Stimulated activated CD4-positive, alpha-beta T cell treated with anti-CD3 and anti-CD28 coated beads, TNF-alpha, amount 100 ng/mL, for 1 hour (primary cell): Measurements from ENCODE around the gene DIAPH3.
"Not testable (repeated sequence)": the region's sequence is repeated elsewhere in the genome, so short reads cannot be mapped to it uniquely, and the experiment has no call there.

ENCODE experiments used
- DNase-seq, 3 donors: peaks; one replicate each; pipeline ENCODE4 v3.0.0-alpha.2; 2020; ENCODE audit warnings: low read depth in 3 of 3, low spot score in 1 of 3

The DIAPH3 gene, protein sequence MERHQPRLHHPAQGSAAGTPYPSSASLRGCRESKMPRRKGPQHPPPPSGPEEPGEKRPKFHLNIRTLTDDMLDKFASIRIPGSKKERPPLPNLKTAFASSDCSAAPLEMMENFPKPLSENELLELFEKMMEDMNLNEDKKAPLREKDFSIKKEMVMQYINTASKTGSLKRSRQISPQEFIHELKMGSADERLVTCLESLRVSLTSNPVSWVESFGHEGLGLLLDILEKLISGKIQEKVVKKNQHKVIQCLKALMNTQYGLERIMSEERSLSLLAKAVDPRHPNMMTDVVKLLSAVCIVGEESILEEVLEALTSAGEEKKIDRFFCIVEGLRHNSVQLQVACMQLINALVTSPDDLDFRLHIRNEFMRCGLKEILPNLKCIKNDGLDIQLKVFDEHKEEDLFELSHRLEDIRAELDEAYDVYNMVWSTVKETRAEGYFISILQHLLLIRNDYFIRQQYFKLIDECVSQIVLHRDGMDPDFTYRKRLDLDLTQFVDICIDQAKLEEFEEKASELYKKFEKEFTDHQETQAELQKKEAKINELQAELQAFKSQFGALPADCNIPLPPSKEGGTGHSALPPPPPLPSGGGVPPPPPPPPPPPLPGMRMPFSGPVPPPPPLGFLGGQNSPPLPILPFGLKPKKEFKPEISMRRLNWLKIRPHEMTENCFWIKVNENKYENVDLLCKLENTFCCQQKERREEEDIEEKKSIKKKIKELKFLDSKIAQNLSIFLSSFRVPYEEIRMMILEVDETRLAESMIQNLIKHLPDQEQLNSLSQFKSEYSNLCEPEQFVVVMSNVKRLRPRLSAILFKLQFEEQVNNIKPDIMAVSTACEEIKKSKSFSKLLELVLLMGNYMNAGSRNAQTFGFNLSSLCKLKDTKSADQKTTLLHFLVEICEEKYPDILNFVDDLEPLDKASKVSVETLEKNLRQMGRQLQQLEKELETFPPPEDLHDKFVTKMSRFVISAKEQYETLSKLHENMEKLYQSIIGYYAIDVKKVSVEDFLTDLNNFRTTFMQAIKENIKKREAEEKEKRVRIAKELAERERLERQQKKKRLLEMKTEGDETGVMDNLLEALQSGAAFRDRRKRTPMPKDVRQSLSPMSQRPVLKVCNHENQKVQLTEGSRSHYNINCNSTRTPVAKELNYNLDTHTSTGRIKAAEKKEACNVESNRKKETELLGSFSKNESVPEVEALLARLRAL

DNA sequence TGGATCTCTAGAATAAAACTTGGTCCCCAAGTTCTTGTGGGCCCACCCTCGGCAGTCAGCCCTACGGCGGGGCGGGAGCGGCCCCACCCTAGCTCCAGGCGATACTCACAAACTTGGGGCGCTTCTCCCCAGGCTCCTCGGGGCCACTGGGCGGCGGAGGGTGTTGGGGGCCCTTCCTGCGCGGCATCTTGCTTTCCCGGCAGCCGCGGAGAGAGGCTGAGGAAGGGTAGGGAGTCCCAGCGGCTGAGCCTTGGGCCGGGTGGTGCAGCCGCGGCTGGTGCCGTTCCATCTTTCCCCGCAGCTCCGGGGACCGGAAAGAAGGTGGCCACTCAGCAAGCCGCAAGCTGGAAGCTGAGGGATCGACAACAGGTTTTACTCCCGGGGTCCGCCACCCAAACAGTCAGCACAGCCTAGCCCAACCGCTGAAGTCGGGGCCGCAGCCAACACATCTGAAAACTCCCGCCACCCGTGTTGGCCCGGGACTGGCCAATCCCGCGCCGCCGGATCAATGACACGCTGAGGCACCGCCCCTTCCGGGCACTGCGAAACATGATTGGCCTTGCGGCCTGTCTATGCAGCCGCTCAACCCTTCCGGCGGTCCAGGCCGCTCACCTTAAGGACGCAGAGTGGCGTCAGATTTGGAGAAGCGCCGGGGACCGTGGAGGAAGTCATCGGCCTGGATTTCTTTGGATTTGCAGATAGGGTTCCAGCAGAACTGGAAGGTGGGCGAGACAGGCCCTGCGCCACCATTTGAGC is at the start of gene DIAPH3:
Gene DIAPH3 (minus strand): TSS at position 451 of the 756 bp plus-strand sequence. CDS start 162 bp downstream, at position 289.
- DNase-seq, result peak; percentile 73 to 91 (median 84)

DNA sequence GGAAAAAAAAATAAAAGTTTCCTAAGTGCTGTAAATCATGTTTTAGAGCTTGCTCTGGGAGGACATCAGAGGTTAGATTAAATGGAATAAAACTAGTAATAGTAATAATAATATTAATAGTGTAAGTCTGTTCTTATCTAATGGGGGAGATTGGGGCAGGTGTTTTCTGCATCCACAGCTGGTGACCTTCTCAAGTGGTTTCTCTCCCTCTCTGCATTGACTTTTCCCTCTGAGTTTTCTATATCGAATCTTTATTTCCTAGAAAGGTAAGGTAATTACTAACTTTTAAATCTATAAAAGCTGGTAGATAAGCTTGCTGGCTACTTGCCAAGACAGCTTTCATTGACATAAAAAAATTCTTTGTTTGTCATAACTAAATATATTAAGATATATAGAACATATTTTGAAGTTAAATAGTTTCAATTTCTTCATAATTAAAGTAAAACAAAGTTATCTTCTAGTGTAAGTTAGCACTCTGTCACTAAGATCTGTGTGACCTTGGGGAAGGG is 49.6 kb upstream of the DIAPH3 start:
- no peak for DNase-seq

DNA sequence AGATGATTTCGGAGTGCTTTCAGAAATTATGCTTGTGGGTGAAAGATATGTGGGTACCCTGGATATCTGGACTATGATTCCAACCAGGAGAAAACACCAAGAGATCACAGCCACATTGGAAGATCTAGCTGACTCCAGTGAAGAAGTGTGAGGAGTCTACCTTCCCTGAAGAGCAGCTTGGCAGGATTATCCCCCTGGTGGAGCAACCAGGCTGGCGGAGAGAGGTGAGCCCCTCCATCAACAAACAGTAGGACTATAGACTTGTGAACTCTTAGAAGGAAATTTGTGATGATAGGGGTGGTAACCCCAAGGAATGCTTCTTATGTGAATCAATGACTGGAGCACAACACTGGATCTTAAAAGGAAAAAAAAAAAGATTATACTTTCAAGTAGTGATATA is 47.8 kb upstream of the DIAPH3 start:
- DNase-seq, result no peak

DNA sequence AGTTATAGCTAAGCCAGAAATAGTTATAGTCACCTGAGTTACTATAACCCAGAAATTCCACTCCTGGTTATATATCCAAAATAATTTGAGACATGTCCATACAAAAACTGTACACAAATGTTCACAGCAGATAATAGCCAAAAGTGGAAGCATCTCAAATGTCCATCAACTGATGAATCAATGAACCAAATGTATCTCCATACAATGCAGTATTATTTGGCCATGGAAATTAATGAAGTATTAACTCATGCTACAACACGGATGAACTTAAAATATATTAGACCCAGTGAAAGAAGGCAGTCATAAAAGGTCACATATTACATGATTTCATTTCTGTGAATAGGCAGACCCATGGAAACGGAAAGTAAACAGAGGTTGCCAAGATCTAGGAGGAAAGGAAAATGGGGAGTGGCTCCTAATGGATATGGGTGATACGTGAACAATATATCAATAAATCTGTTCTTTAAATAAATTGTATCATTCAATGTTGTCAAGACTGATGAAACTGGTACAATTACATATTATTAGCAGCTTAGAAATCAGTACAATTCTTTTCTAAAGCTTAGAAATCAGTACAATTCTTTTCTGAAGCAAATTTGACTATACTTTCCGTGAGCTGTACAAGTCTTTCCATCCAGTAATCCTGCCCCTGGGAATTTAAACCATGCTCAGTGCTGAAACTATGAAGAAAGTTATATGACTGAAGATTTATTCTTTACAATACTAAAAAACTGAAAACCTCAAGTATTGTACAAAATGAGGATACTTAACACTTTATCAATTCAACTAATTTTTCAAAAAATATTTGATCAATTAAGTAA is 47.0 kb upstream of the DIAPH3 start:
- DNase-seq, result no peak

DNA sequence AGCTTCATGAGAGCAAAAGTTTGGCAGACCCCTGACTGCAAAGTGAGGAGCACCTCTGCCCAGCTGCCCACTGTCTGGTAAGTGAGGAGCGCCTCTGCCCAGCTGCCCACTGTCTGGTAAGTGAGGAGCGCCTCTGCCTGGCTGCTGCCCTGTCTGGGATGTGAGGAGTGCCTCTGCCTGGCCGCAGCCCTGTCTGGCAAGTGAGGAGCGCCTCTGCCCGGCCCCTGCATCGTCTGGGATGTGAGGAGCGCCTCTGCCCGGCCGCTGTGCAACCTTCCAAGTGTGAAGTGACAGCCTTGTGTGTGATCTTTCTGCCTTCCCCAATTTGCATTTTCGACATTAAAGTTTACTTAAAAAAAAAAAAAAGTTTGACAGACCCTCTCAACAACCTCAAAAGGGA is 41.8 kb upstream of the DIAPH3 start:
- not testable (repeated sequence) for DNase-seq

DNA sequence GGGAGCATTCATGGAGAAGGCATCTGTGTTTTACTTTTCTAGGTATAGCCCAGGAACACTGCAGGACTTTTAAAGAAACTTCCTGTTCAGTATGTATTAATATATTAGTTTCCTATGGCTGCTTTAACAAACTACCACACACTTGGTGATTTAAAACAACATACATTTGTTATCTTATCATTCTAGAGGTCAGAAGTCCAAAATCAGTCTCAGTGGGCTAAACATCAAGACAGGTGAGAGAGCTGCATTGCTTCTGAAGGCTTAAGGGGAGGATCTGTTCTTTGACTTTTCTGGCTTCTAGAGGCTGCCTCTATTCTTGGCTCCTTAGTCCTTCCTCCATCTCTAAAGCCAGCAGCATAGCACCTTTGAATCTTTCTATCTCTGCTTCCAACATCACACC is 37.6 kb upstream of the DIAPH3 start:
- DNase-seq, result no peak

DNA sequence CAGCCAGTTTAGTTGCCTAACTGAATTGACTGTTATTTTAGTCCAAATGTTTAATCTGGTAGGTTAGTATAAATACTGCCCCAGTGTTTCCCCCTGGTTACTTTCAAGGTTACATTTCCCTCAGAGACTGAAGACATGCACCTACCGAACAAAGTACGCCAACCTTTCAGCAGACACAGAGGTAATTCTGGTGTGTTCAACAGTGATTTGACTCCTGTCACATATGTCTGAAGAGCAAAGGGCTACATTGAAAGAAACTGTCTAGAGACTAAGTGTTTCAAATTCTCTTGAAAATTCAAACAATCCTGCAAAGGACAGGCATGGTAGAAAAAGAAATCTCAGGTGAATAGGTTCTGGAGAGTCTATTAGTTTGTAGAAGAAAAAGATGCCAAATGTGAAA is 32.2 kb upstream of the DIAPH3 start:
- not testable (repeated sequence) for DNase-seq

DNA sequence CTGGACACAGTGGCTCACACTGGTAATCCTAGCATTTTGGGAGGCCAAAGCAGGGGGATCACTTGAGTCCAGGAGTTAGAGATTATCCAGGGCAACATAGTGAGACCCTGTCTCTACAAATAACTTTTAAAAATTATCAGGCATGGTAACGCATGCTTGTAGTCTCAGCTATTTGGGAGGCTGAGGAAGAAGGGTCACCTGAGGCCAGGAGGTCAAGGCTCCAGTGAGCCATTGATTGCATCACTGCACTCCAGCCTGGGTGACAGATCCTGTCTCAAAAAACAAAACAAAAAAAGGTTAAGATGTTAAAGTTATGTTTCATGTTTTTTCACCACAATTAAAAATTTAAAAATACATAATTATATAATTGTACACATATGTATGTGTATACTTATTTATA is 19.2 kb upstream of the DIAPH3 start:
- no peak for DNase-seq

DNA sequence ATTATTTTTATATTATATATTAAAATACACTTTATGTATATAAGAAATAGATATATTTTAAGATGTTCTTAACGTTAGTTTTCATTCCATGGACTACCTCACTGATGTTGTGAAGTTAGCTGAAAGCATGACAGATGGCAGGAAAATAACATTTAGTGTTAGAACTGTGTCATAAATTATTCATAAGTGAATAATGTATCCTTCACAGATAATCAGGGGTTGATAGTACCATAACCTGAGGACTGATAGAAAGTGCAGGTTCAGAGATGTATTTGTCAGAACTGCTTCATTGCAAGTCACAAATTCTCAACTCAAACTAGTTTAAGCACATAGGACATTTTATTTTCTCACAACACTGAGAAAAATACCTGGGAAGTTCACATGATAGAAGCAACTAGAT is 14.6 kb upstream of the DIAPH3 start:
- DNase-seq, result no peak

DNA sequence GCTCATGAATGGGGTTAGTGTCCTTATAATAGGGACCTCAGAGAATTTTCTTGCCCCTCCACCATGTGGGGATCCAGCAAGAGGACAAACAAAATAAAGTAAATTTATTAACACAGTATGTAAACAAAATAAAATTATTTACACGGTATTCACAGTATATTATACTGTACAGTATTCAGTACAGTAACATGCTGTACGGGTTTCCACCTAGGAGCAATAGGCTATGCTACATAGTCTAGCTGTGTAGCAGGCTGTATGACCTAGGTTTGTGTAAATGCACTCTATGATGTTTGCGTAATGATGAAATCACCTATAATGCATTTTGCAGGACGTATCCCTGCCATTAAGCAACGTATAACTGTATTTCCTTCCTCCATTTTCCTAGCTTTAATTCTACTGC is 11.8 kb upstream of the DIAPH3 start:
- DNase-seq, result no peak

DNA sequence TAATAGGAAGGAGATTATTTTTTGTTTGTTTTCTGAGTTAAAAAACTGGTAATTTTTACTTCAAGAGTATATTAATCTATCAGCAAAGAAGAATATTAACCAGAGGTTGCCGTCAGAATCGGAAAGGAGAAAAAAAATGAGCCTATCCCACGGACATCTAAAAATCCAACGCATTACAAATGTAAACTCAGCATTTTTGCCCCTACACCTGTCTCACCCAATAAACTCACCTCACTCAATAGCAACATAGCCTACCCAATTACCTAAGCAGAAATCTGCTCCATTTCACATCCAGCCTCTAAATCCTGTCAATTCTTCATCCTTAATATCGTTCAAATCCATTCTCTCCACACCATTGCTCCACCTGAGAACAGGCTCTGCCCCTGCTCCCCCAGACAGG is 10.4 kb upstream of the DIAPH3 start:
- no peak for DNase-seq

DNA sequence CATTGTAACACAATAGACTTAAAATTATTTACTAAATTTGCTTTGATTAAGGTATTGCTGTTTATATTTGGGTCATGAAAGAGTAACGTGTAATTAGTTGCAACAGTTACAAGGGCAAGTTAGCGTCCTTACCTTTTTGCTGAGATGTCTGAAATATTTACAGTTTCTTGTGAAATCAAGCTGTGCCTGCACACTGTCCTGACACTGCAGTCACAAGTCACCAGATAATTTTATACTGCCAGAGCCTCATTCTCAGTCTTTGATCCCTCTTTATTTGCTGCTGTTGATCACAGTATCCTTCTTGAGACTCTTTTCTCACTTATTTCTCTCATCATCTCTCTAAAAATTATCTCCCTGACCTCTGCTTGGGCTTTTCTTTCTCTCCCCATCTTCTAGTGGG is 8.4 kb upstream of the DIAPH3 start:
- DNase-seq, result no peak

DNA sequence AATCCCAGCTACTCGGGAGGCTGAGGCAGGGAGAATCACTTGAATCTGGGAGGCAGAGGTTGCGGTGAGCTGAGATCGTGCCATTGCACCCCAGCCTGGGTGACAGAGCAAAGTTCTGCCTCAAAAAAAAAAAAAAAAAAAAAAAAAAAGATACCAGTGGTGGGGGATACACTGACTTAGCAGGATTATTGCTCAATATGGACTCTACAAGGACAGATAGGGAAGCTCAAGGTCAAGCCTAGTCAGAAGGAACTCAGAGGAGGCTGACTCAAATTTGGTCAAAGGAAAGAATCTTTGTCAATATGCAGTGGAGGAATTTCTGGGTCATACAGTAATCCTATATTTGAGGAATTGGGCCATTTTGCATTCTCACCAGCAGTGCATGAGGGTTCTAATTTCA is 6.7 kb upstream of the DIAPH3 start:
- no peak for DNase-seq

DNA sequence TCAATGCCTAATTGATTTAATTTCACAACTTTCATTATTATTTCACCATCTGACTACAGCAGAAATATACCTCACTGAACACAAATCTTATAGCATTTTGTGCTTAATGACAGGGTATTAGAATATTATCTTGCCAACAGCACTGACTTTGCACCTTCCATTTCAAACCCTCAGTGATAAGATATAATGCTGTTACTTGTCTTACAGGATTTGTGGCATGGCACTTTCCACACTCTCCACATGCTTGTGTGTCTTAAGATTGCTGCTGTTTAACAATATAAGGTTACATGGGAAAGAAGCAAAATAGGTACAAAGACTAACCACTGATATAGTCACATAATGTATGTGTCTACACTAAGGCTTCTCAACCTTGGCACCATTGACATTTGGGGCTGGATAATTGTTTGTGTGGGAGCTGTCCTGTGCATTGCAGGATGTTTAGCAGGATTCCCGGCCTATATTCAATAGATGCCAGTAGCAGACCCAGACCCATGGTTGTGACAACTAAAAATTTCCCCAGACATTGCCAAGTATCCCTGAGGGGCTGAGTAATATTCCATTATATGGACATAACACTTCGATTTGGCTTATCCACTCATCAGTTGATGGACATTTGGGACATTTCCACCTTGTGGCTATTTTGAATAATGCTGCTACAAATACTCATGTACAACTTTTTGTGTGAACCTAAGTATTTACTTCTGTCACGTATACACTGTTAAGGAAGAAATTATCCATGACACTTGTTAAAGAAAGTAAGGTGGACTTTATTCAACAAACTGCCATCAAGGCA is 5.7 kb upstream of the DIAPH3 start:
- DNase-seq, result no peak

DNA sequence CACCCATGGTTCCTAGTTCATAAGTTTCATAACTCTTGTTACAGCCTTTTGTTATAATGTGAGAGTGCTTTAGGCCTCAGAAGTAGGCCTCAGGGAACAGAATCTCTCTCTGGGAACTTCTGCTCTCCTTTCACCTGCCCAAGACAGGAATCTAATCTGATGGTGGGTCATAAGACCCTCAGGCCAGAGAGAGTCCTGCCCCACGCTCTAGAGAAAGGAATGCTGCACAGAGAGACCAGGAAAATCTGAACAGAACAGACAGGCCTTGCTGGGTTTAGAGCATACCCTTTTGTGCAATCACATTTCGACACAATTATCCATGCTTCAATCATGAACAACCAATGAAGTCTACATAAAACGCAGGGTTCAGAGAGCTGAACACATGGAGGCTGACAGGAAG is 3.4 kb upstream of the DIAPH3 start:
- no peak for DNase-seq

DNA sequence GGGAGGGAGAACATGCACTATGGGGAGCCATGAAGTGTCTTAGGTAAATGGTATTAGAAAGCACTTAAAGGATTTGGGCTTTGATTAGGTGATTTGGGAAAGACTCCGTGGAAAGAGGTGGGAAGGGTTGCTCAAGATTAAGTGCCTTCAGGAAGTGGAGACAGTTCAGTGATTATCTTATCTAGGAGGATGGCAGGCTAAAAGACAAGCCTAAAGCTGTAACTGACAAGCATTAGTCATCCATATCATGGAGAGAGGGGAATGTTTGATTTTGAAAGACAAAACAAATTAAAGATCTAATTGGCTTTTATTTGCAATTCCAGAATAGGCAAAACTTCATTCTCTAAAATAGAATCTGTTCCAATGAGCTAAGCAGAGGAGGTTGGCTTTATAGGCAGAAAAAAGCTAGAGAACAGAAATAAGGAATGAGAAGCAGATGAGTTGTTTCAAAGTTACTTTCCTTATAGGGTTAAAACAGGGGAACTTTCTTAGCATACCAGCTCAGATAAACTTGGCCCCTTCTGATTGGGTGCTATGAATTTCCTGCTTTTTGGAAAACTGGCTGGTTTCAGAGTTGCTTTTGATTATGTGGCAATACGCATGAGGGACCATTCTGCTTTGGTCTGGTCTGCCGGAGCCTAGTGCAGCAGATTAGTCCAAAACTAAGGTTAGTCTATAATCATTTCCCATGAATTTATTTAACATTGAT is 1.8 kb upstream of the DIAPH3 start:
- no peak for DNase-seq

DNA sequence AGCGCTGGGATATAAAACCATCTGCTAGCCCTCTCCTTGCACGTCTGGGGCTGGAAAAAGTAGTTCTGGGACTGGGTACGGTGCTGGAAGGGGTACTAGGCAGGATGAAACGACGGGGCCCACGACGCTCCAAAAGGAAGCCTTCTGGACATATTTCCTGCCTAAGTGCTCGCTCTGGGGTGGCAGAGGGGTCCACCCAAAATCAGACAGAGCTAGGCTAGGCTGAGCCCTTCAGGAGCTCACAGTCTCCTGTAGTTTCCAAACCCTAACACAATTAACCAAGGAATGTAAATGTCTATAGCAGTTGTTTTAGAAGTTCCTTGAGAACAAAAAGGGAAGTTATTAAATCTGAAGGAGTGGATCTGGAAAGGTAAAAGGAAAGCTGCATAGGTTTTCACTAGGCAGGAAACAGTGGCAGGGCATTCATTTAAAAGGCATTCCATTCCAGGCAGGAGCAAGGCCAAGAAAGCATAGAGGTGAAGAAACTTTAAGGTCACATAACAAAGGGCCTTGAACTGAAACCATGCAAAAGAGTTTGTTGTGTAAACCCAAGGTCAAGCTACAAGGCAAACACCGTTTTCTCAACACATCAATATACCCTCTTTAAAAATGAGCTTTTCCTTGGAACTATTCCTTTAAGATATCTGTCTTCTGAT is 634 bp upstream of the DIAPH3 start:
- no peak for DNase-seq

DNA sequence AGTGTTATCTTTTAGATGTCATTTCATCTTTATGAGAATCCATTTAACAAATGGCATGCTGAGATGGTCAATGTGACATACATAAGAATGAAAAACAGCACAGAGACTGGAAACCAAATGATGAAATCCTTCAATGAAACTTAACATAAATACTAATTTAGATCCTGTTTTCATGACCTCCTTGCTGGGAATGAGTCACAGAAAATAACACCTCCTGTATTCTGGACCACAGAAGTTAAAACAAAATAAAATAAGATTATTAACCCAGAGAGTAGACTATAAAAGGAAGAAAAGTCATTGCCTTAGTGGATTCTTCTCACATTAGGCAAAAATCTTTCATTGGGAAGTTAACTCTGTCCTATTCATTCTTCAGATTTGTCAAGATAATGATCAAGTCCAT is 1.6 kb downstream of the DIAPH3 start:
- no peak for DNase-seq
